GM19395 (cell line): ENCODE results near the gene TSPAN1.

Experiments used
- ATAC-seq: cut with Tn5 transposase; IDR thresholded peaks from one replicate; pipeline ENCODE4 v1.9.1; 2021; ENCODE audit warnings: mild to moderate bottlenecking, moderate library complexity; ENCODE audit not compliant: unreplicated experiment

Gene TSPAN1

GRCh38 chr1:46174448-46175231 is at the start of gene TSPAN1:
Gene TSPAN1 (plus strand): TSS chr1:46175087. CDS start chr1:46181108, 6,021 bp downstream.
- no peak for ATAC-seq

- no peak for ATAC-seq
These were observed 46.5 kb upstream of the TSPAN1 start for GRCh38 chr1:46128344-46128743.

GRCh38 chr1:46130121-46130520 is 44.8 kb upstream of the TSPAN1 start:
- ATAC-seq = no peak

- ATAC-seq = no peak
These were observed 44.3 kb upstream of the TSPAN1 start for GRCh38 chr1:46130606-46131005.

- ATAC-seq = no peak
These were observed 43.8 kb upstream of the TSPAN1 start for GRCh38 chr1:46131093-46131492.

- ATAC-seq = no peak
These were observed 43.0 kb upstream of the TSPAN1 start for GRCh38 chr1:46131712-46132528.

- peak; percentile 89 for ATAC-seq
These were observed 42.2 kb upstream of the TSPAN1 start, which contains the start of gene PIK3R3 for GRCh38 chr1:46132529-46133180. Gene PIK3R3 (minus strand): TSS chr1:46132629. CDS start chr1:46131952, 677 bp downstream.

- ATAC-seq = peak; percentile 61
These were observed 41.7 kb upstream of the TSPAN1 start for GRCh38 chr1:46133181-46133658.

- no peak for ATAC-seq
These were observed 41.0 kb upstream of the TSPAN1 start for GRCh38 chr1:46133781-46134350.

- no peak for ATAC-seq
These were observed 40.1 kb upstream of the TSPAN1 start for GRCh38 chr1:46134660-46135331.

- no peak for ATAC-seq
These were observed 38.2 kb upstream of the TSPAN1 start for GRCh38 chr1:46136711-46137110.

- ATAC-seq = no peak
These were observed 37.0 kb upstream of the TSPAN1 start for GRCh38 chr1:46137916-46138315.

- ATAC-seq = no peak
These were observed 26.6 kb upstream of the TSPAN1 start for GRCh38 chr1:46148318-46148717.

GRCh38 chr1:46150085-46150484 is 24.8 kb upstream of the TSPAN1 start:
- ATAC-seq = no peak

GRCh38 chr1:46152016-46152415 is 22.9 kb upstream of the TSPAN1 start:
- no peak for ATAC-seq

- no peak for ATAC-seq
These were observed 21.7 kb upstream of the TSPAN1 start for GRCh38 chr1:46153228-46153627.

GRCh38 chr1:46153732-46154131 is 21.2 kb upstream of the TSPAN1 start:
- ATAC-seq = no peak

GRCh38 chr1:46157916-46158311 is 17.0 kb upstream of the TSPAN1 start:
- no peak for ATAC-seq

GRCh38 chr1:46158312-46159281 is 16.3 kb upstream of the TSPAN1 start:
- peak; percentile 77 for ATAC-seq
